ENCODE results near the gene DDX27. TPM values are rescaled to one million over a fixed set of nuclear protein-coding genes. Genes with fewer than 3 reads are reported as not detected.

Gene DDX27
- total RNA-seq, 1 donor from 2014 or later, result 30.5 TPM

GRCh38 chr20:49280463-49281058 is 61.3 kb downstream of the DDX27 start:
- H3K27ac Mint-ChIP-seq (ENCODE audit: unreplicated experiment), result peak overlapping the region; percentile 98
- peaks cover 75% of the 10 kb centered on the region for H3K36me3 Mint-ChIP-seq (ENCODE audit: unreplicated experiment)
- TF ChIP-seq, protein P1, sequence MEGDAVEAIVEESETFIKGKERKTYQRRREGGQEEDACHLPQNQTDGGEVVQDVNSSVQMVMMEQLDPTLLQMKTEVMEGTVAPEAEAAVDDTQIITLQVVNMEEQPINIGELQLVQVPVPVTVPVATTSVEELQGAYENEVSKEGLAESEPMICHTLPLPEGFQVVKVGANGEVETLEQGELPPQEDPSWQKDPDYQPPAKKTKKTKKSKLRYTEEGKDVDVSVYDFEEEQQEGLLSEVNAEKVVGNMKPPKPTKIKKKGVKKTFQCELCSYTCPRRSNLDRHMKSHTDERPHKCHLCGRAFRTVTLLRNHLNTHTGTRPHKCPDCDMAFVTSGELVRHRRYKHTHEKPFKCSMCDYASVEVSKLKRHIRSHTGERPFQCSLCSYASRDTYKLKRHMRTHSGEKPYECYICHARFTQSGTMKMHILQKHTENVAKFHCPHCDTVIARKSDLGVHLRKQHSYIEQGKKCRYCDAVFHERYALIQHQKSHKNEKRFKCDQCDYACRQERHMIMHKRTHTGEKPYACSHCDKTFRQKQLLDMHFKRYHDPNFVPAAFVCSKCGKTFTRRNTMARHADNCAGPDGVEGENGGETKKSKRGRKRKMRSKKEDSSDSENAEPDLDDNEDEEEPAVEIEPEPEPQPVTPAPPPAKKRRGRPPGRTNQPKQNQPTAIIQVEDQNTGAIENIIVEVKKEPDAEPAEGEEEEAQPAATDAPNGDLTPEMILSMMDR (IDR thresholded peaks at IDR 0.05), result no peak
- no peaks in the 10 kb centered on the region for H3K27me3 Mint-ChIP-seq (ENCODE audit: unreplicated experiment)
- DNase-seq (ENCODE audit: extremely low spot score, unreplicated experiment), result no peak
- peak overlapping the region; percentile 86 for H3K4me3 Mint-ChIP-seq (ENCODE audit: unreplicated experiment)
- peaks cover 79% of the 10 kb centered on the region for H3K4me1 Mint-ChIP-seq (ENCODE audit: unreplicated experiment)
- no peaks in the 10 kb centered on the region for H3K9me3 Mint-ChIP-seq (ENCODE audit: unreplicated experiment)

DNA sequence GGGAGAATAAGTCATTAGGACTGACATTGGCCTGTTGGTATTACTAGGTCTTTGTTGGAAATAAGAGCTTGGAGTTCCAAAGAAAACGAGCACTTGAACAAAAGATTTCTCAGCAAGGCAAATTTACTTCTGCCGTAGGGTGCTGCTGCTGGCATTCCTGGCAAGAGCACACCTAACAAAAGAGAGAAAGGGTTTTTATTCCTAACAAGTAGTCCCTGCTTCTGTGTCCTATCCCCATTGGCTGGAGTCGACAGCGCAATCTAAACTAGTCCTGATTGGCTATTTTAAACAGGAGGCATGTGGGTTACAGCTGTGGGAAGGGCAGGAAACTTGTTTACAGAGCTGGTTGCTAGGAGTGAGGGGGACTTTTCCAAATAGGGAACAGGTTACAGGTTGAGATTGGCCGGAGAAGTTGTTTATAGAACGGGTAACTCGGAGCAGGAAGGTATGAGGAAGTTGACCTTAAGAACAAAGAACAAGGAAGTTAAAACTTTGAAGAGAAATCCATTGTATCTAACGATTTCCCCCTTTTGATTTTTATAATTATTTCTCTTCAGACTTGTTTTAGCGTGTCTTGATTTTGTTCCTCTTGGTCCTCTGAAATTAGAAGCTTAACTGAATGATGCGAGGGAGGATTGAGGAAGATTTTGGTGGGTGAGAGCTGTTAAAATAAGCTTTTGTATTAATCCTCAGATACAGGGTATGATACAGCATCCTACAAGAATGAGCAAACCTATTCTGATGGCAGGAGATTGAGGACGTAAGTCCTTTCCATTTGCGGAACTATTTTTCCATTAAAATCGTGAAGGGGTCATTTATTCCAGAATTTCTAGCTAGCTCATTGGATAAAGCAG is 62.1 kb downstream of the DDX27 start:
- DNase-seq (ENCODE audit: extremely low spot score, unreplicated experiment), result no peak
- Mint-ChIP-seq H3K27me3 (ENCODE audit: unreplicated experiment) (no peaks in the 10 kb centered on the region), H3K4me1 (ENCODE audit: unreplicated experiment) (peaks cover 79% of the 10 kb centered on the region), H3K9me3 (ENCODE audit: unreplicated experiment) (peaks cover 7% of the 10 kb centered on the region), H3K27ac (ENCODE audit: unreplicated experiment) (peak overlapping the region; percentile 98), H3K36me3 (ENCODE audit: unreplicated experiment) (peaks cover 80% of the 10 kb centered on the region), H3K4me3 (ENCODE audit: unreplicated experiment) (peak overlapping the region; percentile 86)
- TF ChIP-seq, protein P1 (IDR thresholded peaks at IDR 0.05), result no peak

DNA sequence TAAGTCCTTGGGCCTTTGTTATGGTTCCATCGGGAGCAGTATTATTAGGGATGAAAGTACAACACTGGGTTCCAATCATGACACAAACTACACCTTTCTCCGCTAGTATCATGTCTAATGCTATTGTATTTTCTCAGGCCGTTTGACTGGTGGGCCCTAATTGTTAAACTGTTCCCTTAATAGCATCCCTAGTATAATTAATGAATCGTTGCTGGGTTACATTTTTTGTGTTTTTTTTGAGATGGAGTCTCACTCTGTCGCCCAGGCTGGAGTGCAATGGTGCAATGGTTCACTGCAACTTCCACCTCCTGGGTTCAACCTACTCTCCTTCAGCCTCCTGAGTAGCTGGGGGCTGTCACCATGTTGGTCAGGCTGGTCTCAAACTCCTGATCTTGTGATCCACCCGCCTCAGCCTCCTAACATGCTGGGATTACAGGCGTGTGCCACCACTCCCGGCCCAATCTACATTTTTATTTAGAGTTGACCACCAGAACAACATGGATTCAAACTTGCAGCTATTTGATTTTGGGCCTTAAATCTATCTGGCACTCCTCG is 62.8 kb downstream of the DDX27 start:
- Mint-ChIP-seq H3K27me3 (ENCODE audit: unreplicated experiment) (no peaks in the 10 kb centered on the region), H3K4me1 (ENCODE audit: unreplicated experiment) (peaks cover 79% of the 10 kb centered on the region), H3K36me3 (ENCODE audit: unreplicated experiment) (peaks cover 87% of the 10 kb centered on the region), H3K27ac (ENCODE audit: unreplicated experiment) (peak overlapping the region; percentile 98), H3K4me3 (ENCODE audit: unreplicated experiment) (peak overlapping the region; percentile 86), H3K9me3 (ENCODE audit: unreplicated experiment) (peaks cover 12% of the 10 kb centered on the region)
- TF ChIP-seq, protein P1 (IDR thresholded peaks at IDR 0.05), result no peak
- no peak for DNase-seq (ENCODE audit: extremely low spot score, unreplicated experiment)

GRCh38 chr20:49282584-49283171 is 63.5 kb downstream of the DDX27 start:
- Mint-ChIP-seq H3K4me1 (ENCODE audit: unreplicated experiment) (peaks cover 86% of the 10 kb centered on the region), H3K4me3 (ENCODE audit: unreplicated experiment) (peak overlapping the region; percentile 86), H3K9me3 (ENCODE audit: unreplicated experiment) (peaks cover 12% of the 10 kb centered on the region), H3K27ac (ENCODE audit: unreplicated experiment) (peak overlapping the region; percentile 98), H3K36me3 (ENCODE audit: unreplicated experiment) (peaks cover 94% of the 10 kb centered on the region), H3K27me3 (ENCODE audit: unreplicated experiment) (no peaks in the 10 kb centered on the region)
- TF ChIP-seq, protein P1 (IDR thresholded peaks at IDR 0.05), result no peak
- DNase-seq (ENCODE audit: extremely low spot score, unreplicated experiment), result no peak

Measured in osteocyte (in vitro differentiated cells).